OCI-LY7 (cell line): ENCODE results near the gene LDB3. TPM values are rescaled to one million over a fixed set of nuclear protein-coding genes. Genes with fewer than 3 reads are reported as not detected.

Experiments
- BruUV-seq: library from RNA; stranded (reverse); fragments of 400-500 nt; replicated peaks from 2 replicates; lab custom pipeline; 2021; lab: Mats Ljungman, UMichigan
- CTCF ChIA-PET: fragments of 300-600 bp; sonication (Branson Sonifier 250); formaldehyde crosslinking; loops from one replicate; lab custom pipeline; 2022; ENCODE audit warnings: antibody characterized with exemption; ENCODE audit not compliant: unreplicated experiment; lab: Charles Lee
- POLR2A ChIA-PET: fragments of 300-600 bp; sonication (Branson Sonifier 250); formaldehyde crosslinking; loops from one replicate; lab custom pipeline; 2022; ENCODE audit warnings: antibody characterized with exemption; lab: Charles Lee
- DNase-seq: peaks from one replicate; pipeline ENCODE4 v3.0.0-alpha.2; 2015; ENCODE audit warnings: low spot score
- H2AFZ ChIP-seq: fragments of 200-600 bp; sonication (generic), shearing (Covaris generic); 2 replicates; pipeline ENCODE4 v1.6.1; 2014; ENCODE audit warnings: mild to moderate bottlenecking, antibody characterized with exemption, low read length, moderate library complexity
- H3K27ac ChIP-seq: fragments of 200-600 bp; sonication (generic); 2 replicates; pipeline ENCODE4 v1.5.1; 2014; ENCODE audit warnings: mixed run types, low read depth, mild to moderate bottlenecking, moderate library complexity, low read length, inconsistent platforms; ENCODE audit not compliant: poor library complexity, severe bottlenecking
- H3K36me3 ChIP-seq: fragments of 200-600 bp; sonication (generic); 2 replicates; pipeline ENCODE4 v1.6.1; 2014; ENCODE audit warnings: mild to moderate bottlenecking, antibody characterized with exemption, low read length, moderate library complexity, mixed read lengths; ENCODE audit not compliant: insufficient read depth
- H3K4me1 ChIP-seq: fragments of 200-600 bp; sonication (generic); 2 replicates; pipeline ENCODE4 v1.5.1; 2014; ENCODE audit warnings: mild to moderate bottlenecking, low read length; ENCODE audit not compliant: insufficient read depth, poor library complexity, severe bottlenecking
- H3K4me2 ChIP-seq: fragments of 200-600 bp; sonication (generic); 2 replicates; pipeline ENCODE4 v1.6.1; 2014; ENCODE audit warnings: mild to moderate bottlenecking, low read length
- H3K4me3 ChIP-seq: fragments of 200-600 bp; sonication (generic); 2 replicates; pipeline ENCODE4 v1.5.1; 2014; ENCODE audit warnings: mild to moderate bottlenecking, low read depth, low read length; ENCODE audit not compliant: poor library complexity, severe bottlenecking
- H3K79me2 ChIP-seq: fragments of 200-600 bp; sonication (generic); 2 replicates; pipeline ENCODE4 v1.6.1; 2016; ENCODE audit warnings: low read depth, mild to moderate bottlenecking, low read length, moderate library complexity, mixed read lengths; ENCODE audit not compliant: insufficient read depth
- H3K9me2 ChIP-seq: fragments of 200-600 bp; sonication (generic); 2 replicates; pipeline ENCODE4 v1.6.1; 2016; ENCODE audit warnings: mild to moderate bottlenecking, low read length, mixed read lengths; ENCODE audit not compliant: insufficient read depth
- H3K9me3 ChIP-seq: fragments of 200-600 bp; sonication (generic); 2 replicates; pipeline ENCODE4 v1.6.1; 2014; ENCODE audit warnings: mild to moderate bottlenecking, mixed run types, low read length, mixed read lengths
- H4K20me1 ChIP-seq: fragments of 200-600 bp; sonication (generic); 2 replicates; pipeline ENCODE4 v1.6.1; 2014; ENCODE audit warnings: mild to moderate bottlenecking, antibody characterized with exemption, low read length, moderate library complexity, mixed read lengths; ENCODE audit not compliant: insufficient read depth
- EZH2phosphoT487 ChIP-seq: fragments of 200-600 bp; sonication (generic); IDR thresholded peaks from 2 replicates; pipeline ENCODE4 v1.6.1; 2018; ENCODE audit warnings: low read depth, borderline replicate concordance, mild to moderate bottlenecking, mixed run types, antibody characterized with exemption, low read length, moderate library complexity, mixed read lengths
- intact Hi-C: fragments of 100-400 bp; cut with micrococcal nuclease; formaldehyde crosslinking; loops from one replicate; pipeline ENCODE4 v1.10.0; 2022; ENCODE audit not compliant: unreplicated experiment
- total RNA-seq, 2 experiments: library from RNA; depleted of rRNA in 1 of 2; stranded (reverse); fragments of >200 nt in 1 of 2; shearing (Covaris generic) in 1 of 2; gene quantifications; 2 replicates each; pipeline ENCODE4 v1.2.3, GENCODE V29; 2014 to 2022
- TF ChIP-seq, protein P1 (sequence below): fragments of 200-600 bp; sonication (generic); conservative IDR thresholded peaks from 2 replicates; pipeline ENCODE4 v1.5.1; 2014; ENCODE audit warnings: mild to moderate bottlenecking, antibody characterized with exemption, low read length, moderate library complexity, mixed read lengths

LDB3 gene
- total RNA-seq, 2 experiments from 2014 or later, result 0.08 TPM; not detected in 1

DNA sequence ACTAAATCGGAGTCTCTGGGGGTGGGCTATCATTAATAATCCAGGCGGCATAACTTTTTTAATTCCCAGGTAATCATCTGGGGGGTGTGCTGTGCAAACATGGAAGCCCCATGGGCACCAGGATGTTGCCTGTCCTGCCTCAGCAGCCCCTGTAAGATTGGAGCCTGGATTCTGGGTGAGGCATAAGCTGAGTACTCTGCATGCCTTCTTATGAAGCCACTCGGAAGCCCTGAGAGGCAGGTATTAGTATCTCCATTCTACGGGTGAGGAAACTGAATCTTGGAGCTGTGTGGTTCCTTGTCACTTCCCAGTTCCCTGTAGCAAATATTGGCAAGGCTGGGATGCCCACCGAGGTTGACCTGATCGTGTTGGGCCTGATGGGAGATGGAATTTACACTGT, 21.4 kb upstream of the LDB3 start:
- H3K9me3 ChIP-seq, result 0 out of 2 replicates have a peak, but pooled peaks cover 1% of the 10 kb centered on the region
- DNase-seq, result no peak
- ChIA-PET CTCF (interaction anchor here (0.6 kb wide), 1 partner anchor 57 kb away, joined by 4 read pairs; no protein-coding TSS in a partner anchor), POLR2A (no interaction called here)
- no peaks in the 10 kb centered on the region for H3K36me3 ChIP-seq
- H3K79me2 ChIP-seq, result no peaks in the 10 kb centered on the region
- no peaks in the 10 kb centered on the region for H3K9me2 ChIP-seq
- no peaks in the 10 kb centered on the region for H4K20me1 ChIP-seq
- no peak overlapping the region for H3K4me2 ChIP-seq
- no peak overlapping the region for H3K27ac ChIP-seq
- BruUV-seq, result no TSS peak
- H3K4me3 ChIP-seq, result no peak overlapping the region
- intact Hi-C loops, result no loop called here
- no peaks in the 10 kb centered on the region for H3K4me1 ChIP-seq
- TF ChIP-seq EZH2phosphoT487, result no peak
- TF ChIP-seq, protein P1, sequence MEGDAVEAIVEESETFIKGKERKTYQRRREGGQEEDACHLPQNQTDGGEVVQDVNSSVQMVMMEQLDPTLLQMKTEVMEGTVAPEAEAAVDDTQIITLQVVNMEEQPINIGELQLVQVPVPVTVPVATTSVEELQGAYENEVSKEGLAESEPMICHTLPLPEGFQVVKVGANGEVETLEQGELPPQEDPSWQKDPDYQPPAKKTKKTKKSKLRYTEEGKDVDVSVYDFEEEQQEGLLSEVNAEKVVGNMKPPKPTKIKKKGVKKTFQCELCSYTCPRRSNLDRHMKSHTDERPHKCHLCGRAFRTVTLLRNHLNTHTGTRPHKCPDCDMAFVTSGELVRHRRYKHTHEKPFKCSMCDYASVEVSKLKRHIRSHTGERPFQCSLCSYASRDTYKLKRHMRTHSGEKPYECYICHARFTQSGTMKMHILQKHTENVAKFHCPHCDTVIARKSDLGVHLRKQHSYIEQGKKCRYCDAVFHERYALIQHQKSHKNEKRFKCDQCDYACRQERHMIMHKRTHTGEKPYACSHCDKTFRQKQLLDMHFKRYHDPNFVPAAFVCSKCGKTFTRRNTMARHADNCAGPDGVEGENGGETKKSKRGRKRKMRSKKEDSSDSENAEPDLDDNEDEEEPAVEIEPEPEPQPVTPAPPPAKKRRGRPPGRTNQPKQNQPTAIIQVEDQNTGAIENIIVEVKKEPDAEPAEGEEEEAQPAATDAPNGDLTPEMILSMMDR, result no peak
- no peak overlapping the region for H2AFZ ChIP-seq

DNA sequence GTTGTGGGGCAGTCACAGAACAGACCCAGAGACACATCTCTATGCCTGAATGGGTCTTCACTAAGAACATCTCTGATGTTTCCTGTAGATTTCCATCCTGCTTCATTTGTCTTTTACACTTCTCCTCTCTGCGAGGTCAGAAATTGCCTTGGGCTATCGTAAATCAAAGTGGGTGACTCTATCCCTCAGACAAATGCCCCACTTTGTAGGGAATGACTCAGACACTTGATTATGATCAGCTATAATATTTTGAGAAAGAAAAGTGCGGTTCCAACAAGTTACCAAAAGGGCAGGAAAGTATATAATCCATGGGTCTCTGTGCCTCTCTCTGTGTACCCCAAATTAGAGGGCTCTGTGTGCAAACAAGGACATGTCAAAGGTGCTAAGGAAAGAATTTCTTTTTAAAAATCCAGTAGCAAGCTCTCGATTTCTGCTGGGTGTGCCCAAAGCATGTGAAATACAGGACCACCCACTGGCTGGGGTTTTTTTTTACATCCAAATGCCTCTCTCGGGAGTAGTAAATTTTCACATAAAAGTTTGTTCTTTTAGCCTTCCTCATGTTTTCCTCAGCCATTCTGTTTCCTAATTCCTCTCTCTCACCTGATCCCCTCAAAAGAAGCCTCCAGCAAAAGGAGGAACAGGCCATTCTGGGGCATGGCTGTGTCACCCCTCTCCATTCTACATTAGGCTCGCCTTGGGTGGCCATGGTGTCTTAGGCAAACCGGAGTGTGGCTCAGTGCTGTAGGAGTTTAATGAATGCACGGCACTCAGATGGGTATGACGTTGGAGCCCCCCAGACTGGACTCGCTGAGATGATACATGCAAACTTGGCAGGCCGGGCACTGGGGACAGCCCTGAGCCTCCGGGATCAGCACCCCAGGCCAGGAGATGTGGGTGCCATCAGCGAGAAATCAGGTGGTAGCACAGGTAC, 20.3 kb upstream of the LDB3 start:
- DNase-seq, result no peak
- no peaks in the 10 kb centered on the region for H3K9me2 ChIP-seq
- H3K4me3 ChIP-seq, result no peak overlapping the region
- no peak overlapping the region for H3K27ac ChIP-seq
- no peaks in the 10 kb centered on the region for H3K4me1 ChIP-seq
- ChIA-PET CTCF (no interaction called here), POLR2A (no interaction called here)
- H3K79me2 ChIP-seq, result no peaks in the 10 kb centered on the region
- H3K9me3 ChIP-seq, result no peaks in the 10 kb centered on the region
- no peaks in the 10 kb centered on the region for H4K20me1 ChIP-seq
- TF ChIP-seq EZH2phosphoT487, result no peak
- TF ChIP-seq, protein P1, result no peak
- no TSS peak for BruUV-seq
- no peak overlapping the region for H3K4me2 ChIP-seq
- intact Hi-C loops, result no loop called here
- H2AFZ ChIP-seq, result no peak overlapping the region
- H3K36me3 ChIP-seq, result no peaks in the 10 kb centered on the region
